ENCODE measurements around the gene SUCNR1.
"Not testable (repeated sequence)": the region's sequence is repeated elsewhere in the genome, so short reads cannot be mapped to it uniquely, and the experiment has no call there.

The SUCNR1 gene

GRCh38 chr3:151900884-151901643 is 27.6 kb downstream of the SUCNR1 start:
- DNase-seq (ENCODE audit: low read depth in 2 of 2) = no peak

DNA sequence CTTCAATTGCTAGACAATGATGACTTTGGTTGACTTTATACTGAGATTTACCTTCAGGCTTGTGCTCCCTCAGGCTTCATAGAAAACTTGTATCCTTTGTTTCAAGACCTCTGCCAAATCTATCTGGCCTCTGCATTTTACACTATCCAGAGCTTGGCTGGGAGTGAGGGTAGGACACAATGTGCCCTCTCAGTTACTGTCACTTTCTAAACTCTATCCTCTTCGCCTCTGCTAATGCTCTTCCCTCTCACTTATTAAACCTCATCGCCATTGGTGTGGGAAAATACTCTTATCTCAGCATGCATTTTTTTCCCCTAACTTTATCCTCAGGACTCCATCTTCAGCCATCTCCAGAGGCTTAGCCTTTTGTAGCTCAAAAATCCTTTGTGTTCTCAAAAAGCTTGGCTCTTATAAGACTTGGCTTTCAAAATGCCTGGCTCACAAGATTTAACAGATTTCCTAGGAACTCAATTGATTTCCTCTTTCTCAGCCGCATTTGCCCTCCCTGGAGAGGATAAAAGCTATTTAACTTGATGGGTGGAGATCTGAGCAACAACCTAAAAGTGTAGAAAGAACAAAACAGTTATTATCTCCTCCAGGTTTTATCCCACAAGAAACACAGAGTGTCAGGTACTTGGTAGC is 28.3 kb downstream of the SUCNR1 start:
- DNase-seq (ENCODE audit: low read depth in 2 of 2) = no peak

DNA sequence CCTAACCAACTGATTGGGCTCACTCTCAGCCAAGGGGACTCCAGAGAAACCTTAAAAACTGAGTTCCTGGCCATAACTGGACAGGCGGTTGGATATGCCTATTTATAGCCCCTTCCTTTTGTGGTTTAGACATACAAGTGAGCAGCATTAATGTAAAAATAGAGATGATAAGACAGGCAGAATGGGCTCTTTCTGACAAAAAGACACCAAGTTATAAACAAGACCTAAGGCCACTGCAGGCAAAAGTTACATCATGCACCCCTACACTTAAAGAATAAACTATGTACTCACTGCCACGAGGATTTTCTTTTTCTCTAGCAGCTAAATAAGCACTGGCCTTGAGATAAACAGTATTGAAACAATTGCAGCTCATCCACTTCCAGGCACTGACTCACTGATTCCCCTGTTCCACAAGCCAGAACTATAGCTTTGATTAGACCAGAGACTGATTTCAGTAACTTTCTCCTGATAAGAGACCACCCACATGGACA is 30.1 kb downstream of the SUCNR1 start:
- no peak for DNase-seq (ENCODE audit: low read depth in 2 of 2)

DNA sequence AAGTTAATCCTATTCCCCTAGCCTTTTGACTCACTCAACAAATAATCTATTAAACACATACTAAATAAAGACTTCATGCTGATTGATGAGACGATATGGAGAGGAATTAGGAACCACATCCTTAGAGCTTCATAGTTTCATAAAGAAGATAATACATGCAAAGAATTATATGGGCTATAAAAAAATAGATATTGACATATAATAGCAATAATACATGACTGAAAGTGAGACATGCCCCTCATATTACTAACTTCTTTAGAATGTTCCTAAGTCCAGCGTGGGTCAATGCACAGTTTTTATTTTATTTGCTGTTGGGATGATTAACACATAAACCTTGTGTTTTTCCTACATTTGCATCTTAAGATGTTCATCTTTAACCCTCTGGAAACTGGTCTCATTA is 32.2 kb downstream of the SUCNR1 start:
- no peak for DNase-seq (ENCODE audit: low read depth in 2 of 2)

DNA sequence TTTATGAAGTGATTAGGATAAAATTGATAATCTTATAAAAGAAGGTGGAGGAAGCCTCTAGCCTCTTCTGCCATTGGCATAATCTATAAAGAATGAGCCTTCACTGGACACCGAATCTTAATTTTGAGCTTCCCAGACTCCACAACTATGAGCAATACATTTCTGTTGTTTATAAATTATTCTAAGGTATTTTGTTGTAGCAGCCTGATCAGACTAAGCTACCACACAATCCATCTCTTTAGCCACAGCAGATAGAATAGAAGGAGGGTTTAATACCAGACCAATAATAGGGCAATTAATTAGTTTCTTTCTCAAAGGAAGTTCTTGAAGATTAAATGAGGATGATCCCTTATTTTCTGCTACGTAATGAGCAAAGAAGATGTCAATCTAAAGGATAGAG is 33.3 kb downstream of the SUCNR1 start:
- DNase-seq (ENCODE audit: low read depth in 2 of 2) = no peak

- DNase-seq (ENCODE audit: low read depth in 2 of 2) = no peak
Measured at GRCh38 chr3:151908399-151908798, 35.0 kb downstream of the SUCNR1 start.

- DNase-seq (ENCODE audit: low read depth in 2 of 2) = no peak
Measured at GRCh38 chr3:151909681-151910405, 36.4 kb downstream of the SUCNR1 start.

DNA sequence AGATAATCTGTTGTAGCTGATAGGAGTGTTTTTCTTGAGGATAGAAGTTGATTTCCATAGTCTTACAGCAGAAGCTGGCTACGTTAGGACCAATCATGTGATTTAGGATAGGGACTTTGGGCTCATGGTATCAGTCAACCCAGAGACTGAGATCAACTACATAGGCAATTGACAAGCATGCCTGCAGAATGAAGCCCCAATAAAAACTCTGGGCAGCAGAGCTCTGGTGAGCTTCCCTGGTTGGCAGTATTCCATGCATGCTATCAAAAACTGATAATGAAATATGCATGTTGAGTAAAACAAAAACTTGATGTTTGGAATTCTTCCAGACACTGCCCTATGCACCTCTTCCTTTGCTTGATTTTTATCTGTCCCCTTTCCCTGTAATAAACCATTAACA is 38.0 kb downstream of the SUCNR1 start:
- no peak for DNase-seq (ENCODE audit: low read depth in 2 of 2)

DNA sequence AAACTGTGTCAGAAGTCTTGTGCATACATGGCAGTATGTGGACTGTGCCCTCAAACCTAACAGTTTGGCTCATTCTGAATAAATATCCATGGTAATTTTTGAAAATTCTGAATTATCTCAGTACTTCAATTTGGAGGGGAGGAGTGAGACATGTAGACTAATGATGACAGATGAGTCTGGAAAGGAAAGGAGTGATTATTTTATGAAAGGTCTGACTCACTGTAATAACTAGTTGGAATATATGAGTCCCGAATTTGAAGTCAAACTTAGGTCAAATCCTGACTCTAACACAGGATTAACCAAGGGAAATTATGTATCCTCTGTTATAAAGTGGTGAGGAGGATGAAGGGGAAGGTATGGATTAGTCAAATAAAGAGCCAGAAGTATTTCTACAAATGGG is 38.6 kb downstream of the SUCNR1 start:
- no peak for DNase-seq (ENCODE audit: low read depth in 2 of 2)

DNA sequence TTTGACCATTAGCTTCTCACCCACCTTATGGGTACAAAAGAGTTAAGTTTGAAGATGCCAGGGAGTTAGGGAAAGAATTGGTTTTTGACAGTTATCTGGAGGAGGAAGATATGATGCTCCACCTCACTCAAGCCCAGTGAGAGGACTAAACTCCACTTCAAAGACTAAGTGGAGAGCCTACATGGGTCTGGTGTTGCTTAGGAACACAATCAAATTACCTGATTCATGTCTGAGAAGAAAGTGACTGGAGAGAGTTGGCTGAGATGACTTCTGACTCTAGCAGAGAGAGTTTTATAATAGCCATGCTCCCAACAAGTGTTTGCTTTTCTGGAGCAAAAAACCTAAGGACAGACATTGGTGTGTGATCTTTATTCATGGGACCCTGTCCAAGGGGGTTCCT is 43.3 kb downstream of the SUCNR1 start:
- no peak for DNase-seq (ENCODE audit: low read depth in 2 of 2)

- DNase-seq (ENCODE audit: low read depth in 2 of 2) = no peak
Measured at GRCh38 chr3:151918253-151919029, 45.0 kb downstream of the SUCNR1 start.

GRCh38 chr3:151919030-151919328 is 45.5 kb downstream of the SUCNR1 start:
- no peak for DNase-seq (ENCODE audit: low read depth in 2 of 2)

DNA sequence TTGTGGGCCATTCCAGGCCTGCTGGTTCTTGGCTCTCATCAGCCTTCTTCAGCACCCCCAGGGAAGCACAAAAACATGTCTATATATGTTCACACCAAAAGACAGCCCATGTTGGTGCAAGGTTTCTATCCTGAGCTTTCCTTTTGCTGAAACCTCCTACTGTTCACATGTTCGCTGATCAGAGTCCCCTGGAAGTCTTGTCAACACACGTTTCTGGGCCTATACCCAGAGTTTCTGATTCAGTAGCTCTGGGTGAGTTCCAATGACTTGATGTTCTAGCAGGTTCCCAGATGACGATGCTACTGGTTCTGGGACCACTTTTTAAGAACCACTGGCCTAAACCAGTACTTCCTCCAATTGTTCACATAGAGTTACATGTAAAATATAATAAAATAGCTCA is 46.0 kb downstream of the SUCNR1 start:
- no peak for DNase-seq (ENCODE audit: low read depth in 2 of 2)

DNA sequence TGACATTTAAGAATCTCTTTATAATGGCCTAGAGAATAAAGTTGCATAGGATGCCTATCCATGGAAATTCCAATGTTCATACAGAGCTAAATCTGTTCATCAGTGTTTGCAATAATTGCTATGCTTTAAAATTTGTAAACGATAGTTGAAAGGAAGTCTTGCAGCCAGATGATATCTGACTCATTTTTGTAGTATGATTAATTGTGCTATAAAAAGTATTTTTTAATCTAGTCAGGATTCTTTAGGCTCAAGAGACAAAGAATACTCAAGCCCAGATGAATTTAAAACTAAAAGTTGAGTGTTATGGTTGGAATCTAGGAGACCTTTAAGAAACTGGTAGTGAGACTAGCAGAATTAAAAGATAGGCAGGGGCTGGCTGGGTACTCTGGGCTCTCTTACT is 50.5 kb downstream of the SUCNR1 start:
- DNase-seq (ENCODE audit: low read depth in 2 of 2) = no peak

- no peak for DNase-seq (ENCODE audit: low read depth in 2 of 2)
Measured at GRCh38 chr3:151924753-151925152, 51.3 kb downstream of the SUCNR1 start.

DNA sequence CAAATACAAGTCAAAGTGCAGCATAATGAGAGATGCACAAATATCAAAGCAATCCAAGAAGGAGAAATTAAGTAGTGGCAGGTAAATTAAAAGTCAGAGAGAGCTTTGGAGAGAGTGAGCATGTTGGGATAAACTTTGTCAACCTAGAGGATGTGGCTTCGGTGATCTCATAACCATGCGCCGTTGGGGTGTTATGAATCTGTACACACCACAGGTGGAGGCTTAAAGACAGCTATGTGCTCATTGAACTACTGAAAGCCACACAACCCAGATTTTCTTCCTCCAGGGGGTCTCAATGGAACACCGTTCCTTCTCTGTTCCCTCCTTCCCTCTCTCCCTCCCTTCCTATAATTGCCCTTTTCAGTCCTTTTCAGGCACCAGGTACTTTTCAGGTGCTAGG is 52.0 kb downstream of the SUCNR1 start:
- no peak for DNase-seq (ENCODE audit: low read depth in 2 of 2)

DNA sequence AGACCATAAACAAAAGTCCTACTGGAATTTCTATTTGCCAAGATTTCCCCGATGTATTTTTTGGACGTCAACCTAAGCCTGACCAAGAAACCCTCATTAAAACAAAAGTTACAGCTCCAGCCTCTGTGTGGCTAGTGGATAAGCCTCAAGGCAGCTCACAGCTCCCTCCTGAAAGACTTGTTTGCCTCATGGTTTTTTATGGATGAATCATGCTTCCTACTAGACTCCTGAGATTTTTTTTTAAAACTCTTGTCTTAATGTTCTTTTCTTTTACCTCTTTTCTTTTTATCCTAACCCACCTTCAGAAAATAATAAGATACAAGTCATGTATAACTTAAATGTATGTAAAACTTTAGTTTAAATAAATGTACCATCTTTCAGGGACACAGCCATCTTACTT is 52.4 kb downstream of the SUCNR1 start:
- DNase-seq (ENCODE audit: low read depth in 2 of 2) = no peak

DNA sequence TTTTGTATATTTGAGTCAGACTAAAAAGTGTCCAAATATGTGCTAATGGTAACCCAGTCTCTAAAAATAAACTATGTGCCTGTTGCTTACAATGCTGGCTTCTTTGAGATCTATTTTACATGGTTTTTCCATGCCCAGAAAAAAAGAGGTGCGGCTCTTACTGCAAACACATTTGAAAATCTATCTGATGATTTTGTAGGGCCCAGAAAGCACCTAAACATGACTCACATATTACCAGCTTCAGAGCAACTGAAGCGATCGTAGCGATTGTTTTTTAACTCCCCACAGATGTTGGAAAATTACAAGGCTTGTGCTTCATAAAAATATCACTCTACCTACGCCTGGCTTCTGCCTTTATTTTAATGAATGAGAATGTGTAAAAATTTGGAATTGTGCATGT is 53.5 kb downstream of the SUCNR1 start:
- DNase-seq (ENCODE audit: low read depth in 2 of 2) = no peak

GRCh38 chr3:151927915-151928525 is 54.6 kb downstream of the SUCNR1 start:
- DNase-seq (ENCODE audit: low read depth in 2 of 2) = not testable (repeated sequence)

GRCh38 chr3:151931171-151931570 is 57.7 kb downstream of the SUCNR1 start:
- no peak for DNase-seq (ENCODE audit: low read depth in 2 of 2)

GRCh38 chr3:151933234-151933853 is 59.9 kb downstream of the SUCNR1 start:
- DNase-seq (ENCODE audit: low read depth in 2 of 2) = no peak

Data from stimulated activated CD4-positive, alpha-beta T cell treated with anti-CD3 and anti-CD28 coated beads, Interleukin-15, amount 100 ng/mL, for 48 hours (primary cell).